ENCODE measurements around the gene PRR20G. TPM values are rescaled to one million over a fixed set of nuclear protein-coding genes. Genes with fewer than 3 reads are reported as not detected.

PRR20G gene
- total RNA-seq, 2 experiments from 2014 or later, result not detected

DNA sequence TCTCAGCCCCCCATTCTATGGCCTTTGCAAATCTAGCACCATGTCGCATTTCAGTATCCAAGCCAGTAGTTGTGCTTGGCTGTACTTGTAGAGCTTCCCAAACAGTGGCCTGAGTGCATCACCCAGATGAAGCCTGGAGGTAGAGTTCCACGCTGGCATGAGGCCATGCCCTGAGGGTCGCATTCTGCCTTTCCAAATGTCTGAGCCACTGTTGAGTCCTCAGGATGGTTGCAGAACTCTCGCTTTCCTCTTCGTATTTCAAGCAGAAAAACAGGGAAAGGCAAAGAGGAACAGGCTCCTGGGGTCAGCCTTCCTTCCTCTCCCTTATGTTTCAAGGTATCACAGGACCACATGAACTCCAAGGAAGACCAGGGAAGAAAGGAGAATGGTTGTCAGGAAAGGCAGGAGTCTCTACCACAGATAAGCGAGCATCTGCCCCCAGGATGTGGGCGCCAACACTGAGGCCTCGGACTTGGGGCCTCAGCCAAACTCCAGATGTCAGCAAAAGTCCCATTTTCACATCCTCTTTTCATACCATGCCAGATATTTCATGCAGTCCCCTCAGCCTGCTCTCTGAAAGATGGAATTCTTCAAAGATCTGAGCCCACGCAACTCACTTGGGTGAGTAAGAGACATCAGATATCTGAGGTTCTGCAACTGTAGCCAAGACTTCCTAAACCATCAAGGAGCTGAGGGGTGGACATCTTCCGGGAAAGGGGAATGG lies 19.4 kb upstream of the PRR20G start:
- Histone ChIP-seq H2AFZ (ENCODE audit: low read length) (no peak overlapping the region), H3K27ac (ENCODE audit: low read depth, low read length, poor library complexity, severe bottlenecking) (no peak overlapping the region), H3K4me1 (ENCODE audit: insufficient read depth, low read length, poor library complexity, severe bottlenecking) (no peaks in the 10 kb centered on the region), H3K9me2 (ENCODE audit: insufficient read depth, low read length) (no peaks in the 10 kb centered on the region), H4K20me1 (ENCODE audit: insufficient read depth, low read length) (no peaks in the 10 kb centered on the region), H3K4me2 (ENCODE audit: low read length) (no peak overlapping the region), H3K9me3 (ENCODE audit: low read length) (no peaks in the 10 kb centered on the region), H3K36me3 (ENCODE audit: insufficient read depth, low read length) (no peaks in the 10 kb centered on the region), H3K4me3 (ENCODE audit: low read depth, low read length, poor library complexity, severe bottlenecking) (no peak overlapping the region), H3K79me2 (ENCODE audit: insufficient read depth, low read depth, low read length) (no peaks in the 10 kb centered on the region)
- ChIA-PET CTCF (ENCODE audit: unreplicated experiment) (no interaction called here), POLR2A (no interaction called here)
- DNase-seq (ENCODE audit: low spot score), result peak; percentile 2
- intact Hi-C loops (cut with micrococcal nuclease; ENCODE audit: unreplicated experiment), result no loop called here
- TF ChIP-seq, protein P1, sequence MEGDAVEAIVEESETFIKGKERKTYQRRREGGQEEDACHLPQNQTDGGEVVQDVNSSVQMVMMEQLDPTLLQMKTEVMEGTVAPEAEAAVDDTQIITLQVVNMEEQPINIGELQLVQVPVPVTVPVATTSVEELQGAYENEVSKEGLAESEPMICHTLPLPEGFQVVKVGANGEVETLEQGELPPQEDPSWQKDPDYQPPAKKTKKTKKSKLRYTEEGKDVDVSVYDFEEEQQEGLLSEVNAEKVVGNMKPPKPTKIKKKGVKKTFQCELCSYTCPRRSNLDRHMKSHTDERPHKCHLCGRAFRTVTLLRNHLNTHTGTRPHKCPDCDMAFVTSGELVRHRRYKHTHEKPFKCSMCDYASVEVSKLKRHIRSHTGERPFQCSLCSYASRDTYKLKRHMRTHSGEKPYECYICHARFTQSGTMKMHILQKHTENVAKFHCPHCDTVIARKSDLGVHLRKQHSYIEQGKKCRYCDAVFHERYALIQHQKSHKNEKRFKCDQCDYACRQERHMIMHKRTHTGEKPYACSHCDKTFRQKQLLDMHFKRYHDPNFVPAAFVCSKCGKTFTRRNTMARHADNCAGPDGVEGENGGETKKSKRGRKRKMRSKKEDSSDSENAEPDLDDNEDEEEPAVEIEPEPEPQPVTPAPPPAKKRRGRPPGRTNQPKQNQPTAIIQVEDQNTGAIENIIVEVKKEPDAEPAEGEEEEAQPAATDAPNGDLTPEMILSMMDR (conservative IDR thresholded peaks at IDR 0.05; ENCODE audit: low read length), result no peak
- no TSS peak for BruUV-seq (replicated peaks)

DNA sequence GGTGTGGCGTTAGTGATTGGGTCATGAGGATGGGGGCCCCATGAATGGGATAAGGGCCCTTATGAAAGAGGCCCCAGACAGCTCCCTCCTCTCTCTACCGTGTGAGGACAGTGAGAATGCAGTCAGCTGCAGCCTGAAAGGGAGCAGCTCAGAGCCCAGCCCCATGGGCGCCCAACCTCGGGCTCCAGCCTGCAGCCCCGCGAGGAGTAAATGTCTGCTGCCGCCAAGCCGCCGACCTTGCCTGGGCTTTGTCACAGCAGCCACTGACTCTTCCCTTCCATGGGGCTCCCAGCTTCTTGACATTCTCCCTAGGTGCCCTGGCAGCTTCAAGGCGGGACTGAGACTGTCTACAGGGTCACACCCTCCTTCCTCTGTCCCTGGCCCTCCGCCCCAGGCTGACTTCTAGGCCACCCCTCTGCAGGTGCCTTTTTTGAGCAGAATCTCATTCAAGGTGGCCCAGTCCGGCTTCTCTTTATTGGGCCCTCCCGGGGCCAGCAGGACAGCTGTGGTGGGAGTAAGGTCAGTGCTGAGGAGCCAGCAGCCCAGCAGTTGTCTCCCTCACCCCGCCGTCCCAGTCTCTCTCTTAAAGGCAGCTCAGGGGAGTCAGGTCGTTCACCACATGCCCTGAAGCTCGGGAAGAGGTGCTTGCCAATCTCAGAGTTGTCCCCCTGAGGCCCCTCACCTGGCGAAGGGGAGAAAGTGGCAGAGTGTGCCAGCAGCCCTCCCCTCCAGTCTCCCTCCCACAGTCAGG lies 18.7 kb upstream of the PRR20G start:
- Histone ChIP-seq H3K36me3 (ENCODE audit: insufficient read depth, low read length) (no peaks in the 10 kb centered on the region), H3K27ac (ENCODE audit: low read depth, low read length, poor library complexity, severe bottlenecking) (no peak overlapping the region), H3K4me1 (ENCODE audit: insufficient read depth, low read length, poor library complexity, severe bottlenecking) (no peaks in the 10 kb centered on the region), H3K4me3 (ENCODE audit: low read depth, low read length, poor library complexity, severe bottlenecking) (no peak overlapping the region), H3K79me2 (ENCODE audit: insufficient read depth, low read depth, low read length) (no peaks in the 10 kb centered on the region), H3K4me2 (ENCODE audit: low read length) (no peak overlapping the region), H2AFZ (ENCODE audit: low read length) (no peak overlapping the region), H3K9me2 (ENCODE audit: insufficient read depth, low read length) (no peaks in the 10 kb centered on the region), H3K9me3 (ENCODE audit: low read length) (no peaks in the 10 kb centered on the region), H4K20me1 (ENCODE audit: insufficient read depth, low read length) (no peaks in the 10 kb centered on the region)
- intact Hi-C loops (cut with micrococcal nuclease; ENCODE audit: unreplicated experiment), result no loop called here
- ChIA-PET POLR2A (no interaction called here), CTCF (ENCODE audit: unreplicated experiment) (no interaction called here)
- TF ChIP-seq EZH2phosphoT487 (IDR thresholded peaks at IDR 0.05; ENCODE audit: borderline replicate concordance, low read depth, low read length), result no peak
- TF ChIP-seq, protein P1 (conservative IDR thresholded peaks at IDR 0.05; ENCODE audit: low read length), result no peak
- BruUV-seq (replicated peaks), result no TSS peak
- no peak for DNase-seq (ENCODE audit: low spot score)

DNA sequence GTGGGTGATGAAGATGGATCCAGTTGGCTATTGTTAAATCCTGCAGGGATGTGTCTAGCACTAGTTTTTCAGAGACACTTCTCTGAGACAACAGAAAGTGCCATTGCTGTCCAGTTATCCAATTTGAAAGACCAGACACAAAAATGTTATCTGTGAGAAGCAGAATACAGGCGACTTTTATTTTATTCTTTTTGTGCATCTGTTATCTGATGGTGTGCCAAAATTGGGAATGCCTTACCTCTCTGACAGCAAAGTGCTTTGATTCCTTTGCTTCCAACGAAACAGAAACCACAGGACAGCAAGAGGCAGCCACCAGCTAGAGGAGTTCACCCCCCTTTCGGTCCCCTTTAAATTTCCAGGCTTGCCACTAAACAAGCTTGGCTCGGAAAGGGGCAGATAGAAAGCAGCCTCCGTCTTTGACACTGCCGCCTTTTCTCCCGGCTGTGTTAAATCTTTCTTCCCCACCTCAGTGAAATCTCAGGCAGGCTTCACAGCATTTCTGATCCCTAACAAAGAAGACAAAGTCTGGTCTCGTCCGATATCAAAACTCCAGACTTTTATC lies 17.7 kb upstream of the PRR20G start:
- CTCF ChIA-PET (ENCODE audit: unreplicated experiment), result no interaction called here
- Histone ChIP-seq H3K9me2 (ENCODE audit: insufficient read depth, low read length) (no peaks in the 10 kb centered on the region), H3K4me1 (ENCODE audit: insufficient read depth, low read length, poor library complexity, severe bottlenecking) (no peaks in the 10 kb centered on the region), H3K79me2 (ENCODE audit: insufficient read depth, low read depth, low read length) (no peaks in the 10 kb centered on the region), H3K36me3 (ENCODE audit: insufficient read depth, low read length) (no peaks in the 10 kb centered on the region), H3K9me3 (ENCODE audit: low read length) (no peaks in the 10 kb centered on the region), H2AFZ (ENCODE audit: low read length) (no peak overlapping the region), H3K4me2 (ENCODE audit: low read length) (no peak overlapping the region), H4K20me1 (ENCODE audit: insufficient read depth, low read length) (no peaks in the 10 kb centered on the region), H3K4me3 (ENCODE audit: low read depth, low read length, poor library complexity, severe bottlenecking) (no peak overlapping the region), H3K27ac (ENCODE audit: low read depth, low read length, poor library complexity, severe bottlenecking) (no peak overlapping the region)
- POLR2A ChIA-PET, result no interaction called here
- intact Hi-C loops (cut with micrococcal nuclease; ENCODE audit: unreplicated experiment), result no loop called here
- TF ChIP-seq, protein P1 (conservative IDR thresholded peaks at IDR 0.05; ENCODE audit: low read length), result no peak
- TF ChIP-seq EZH2phosphoT487 (IDR thresholded peaks at IDR 0.05; ENCODE audit: borderline replicate concordance, low read depth, low read length), result no peak
- no TSS peak for BruUV-seq (replicated peaks)
- no peak for DNase-seq (ENCODE audit: low spot score)
